WI38 (cell line): ENCODE measurements around the gene POLR3E.

Experiments used
- H3K4me3 ChIP-seq: 2 replicates; pipeline ENCODE4 v1.5.1; 2011; ENCODE audit warnings: low read depth, mild to moderate bottlenecking, control low read depth, low read length
- TF ChIP-seq, protein P1 (sequence below): IDR thresholded peaks from 2 replicates; pipeline ENCODE4 v1.5.1; 2012; ENCODE audit warnings: low read depth, mild to moderate bottlenecking, control low read depth, low read length

The POLR3E gene

DNA sequence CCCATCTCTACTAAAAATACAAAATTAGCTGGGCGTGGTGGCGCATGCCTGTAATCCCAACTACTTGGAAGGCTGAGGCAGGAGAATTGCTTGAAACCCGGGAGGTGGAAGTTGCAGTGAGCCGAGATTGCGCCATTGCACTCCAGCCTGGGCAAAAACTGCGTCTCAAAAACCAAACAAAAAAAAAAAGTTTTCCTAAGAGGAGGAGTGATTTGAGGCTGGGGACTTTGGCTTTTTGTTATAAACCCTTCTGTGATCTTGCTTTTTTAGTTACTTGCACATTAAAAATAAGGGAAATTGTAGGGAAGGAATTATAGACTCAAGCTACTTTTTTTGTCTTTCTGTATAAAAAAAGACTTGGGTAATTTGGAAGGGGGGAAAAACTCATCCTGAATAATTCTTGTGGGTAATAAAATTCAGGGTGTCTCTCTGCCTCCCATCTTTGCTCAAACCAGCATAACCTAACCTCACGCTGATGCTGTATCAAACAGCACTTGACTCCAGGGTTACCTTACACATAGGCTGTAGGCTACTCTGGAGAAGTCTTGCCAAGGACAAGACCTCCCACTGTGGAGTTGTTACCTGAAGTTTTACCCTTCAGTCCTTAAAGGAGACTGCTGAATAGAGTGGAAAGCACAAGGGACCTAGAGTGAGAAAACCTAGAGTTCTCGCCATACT is 78.9 kb downstream of the POLR3E start:
- no peak overlapping the region for H3K4me3 ChIP-seq
- TF ChIP-seq, protein P1, sequence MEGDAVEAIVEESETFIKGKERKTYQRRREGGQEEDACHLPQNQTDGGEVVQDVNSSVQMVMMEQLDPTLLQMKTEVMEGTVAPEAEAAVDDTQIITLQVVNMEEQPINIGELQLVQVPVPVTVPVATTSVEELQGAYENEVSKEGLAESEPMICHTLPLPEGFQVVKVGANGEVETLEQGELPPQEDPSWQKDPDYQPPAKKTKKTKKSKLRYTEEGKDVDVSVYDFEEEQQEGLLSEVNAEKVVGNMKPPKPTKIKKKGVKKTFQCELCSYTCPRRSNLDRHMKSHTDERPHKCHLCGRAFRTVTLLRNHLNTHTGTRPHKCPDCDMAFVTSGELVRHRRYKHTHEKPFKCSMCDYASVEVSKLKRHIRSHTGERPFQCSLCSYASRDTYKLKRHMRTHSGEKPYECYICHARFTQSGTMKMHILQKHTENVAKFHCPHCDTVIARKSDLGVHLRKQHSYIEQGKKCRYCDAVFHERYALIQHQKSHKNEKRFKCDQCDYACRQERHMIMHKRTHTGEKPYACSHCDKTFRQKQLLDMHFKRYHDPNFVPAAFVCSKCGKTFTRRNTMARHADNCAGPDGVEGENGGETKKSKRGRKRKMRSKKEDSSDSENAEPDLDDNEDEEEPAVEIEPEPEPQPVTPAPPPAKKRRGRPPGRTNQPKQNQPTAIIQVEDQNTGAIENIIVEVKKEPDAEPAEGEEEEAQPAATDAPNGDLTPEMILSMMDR: no peak

GRCh38 chr16:22379656-22380055 is 82.4 kb downstream of the POLR3E start:
- TF ChIP-seq, protein P1: no peak
- H3K4me3 ChIP-seq: no peak overlapping the region

GRCh38 chr16:22380529-22380928 is 83.3 kb downstream of the POLR3E start:
- no peak overlapping the region for H3K4me3 ChIP-seq
- TF ChIP-seq, protein P1: no peak

DNA sequence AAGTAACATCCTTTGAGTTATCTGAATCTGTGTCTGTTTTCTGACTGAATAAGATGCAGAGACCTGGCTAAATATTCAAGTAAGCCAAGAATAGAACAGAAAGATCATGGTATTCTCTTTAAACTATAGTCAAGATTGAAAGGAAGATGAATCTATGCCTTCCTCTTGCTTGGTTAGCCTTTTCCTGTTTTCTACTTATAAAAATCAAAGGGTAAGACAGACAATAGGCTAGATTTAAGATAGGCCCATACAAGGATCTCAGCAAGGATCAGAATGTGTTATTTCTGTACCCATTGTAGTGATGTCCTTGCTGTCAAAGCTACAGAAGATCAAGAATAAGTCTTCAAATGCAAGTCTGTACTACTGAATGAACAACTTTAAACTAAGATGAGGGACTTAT is 84.2 kb downstream of the POLR3E start:
- TF ChIP-seq, protein P1: no peak
- H3K4me3 ChIP-seq: no peak overlapping the region

DNA sequence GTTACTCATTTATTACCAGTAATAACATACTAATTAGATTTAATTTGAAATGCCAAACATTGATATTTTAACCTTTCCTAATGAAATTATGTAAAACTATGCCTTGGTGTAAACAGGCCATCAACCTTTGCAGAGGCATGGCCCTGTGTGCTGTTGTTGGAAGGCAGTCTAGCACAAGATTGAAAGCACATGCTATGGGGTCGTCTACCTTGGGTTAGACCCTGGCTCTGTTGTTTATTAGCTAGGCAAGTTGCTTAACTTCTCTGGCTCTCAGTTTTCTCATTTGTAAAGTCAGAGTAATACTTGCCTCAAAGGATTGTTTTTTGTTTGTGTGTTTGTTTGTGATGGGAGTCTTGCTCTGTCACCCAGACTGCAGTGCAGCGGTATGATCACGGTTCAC is 86.6 kb downstream of the POLR3E start:
- no peak overlapping the region for H3K4me3 ChIP-seq
- TF ChIP-seq, protein P1: no peak
